Activated CD8-positive, alpha-beta memory T cell treated with anti-CD3 and anti-CD28 coated beads, Interleukin-2, amount 50 U/mL, for 1 hour (primary cell): ENCODE results near the gene HSPA12A.

Experiments used
- DNase-seq: peaks from one replicate; pipeline ENCODE4 v3.0.0-alpha.2; 2020; ENCODE audit errors: extremely low read depth

The HSPA12A gene

DNA sequence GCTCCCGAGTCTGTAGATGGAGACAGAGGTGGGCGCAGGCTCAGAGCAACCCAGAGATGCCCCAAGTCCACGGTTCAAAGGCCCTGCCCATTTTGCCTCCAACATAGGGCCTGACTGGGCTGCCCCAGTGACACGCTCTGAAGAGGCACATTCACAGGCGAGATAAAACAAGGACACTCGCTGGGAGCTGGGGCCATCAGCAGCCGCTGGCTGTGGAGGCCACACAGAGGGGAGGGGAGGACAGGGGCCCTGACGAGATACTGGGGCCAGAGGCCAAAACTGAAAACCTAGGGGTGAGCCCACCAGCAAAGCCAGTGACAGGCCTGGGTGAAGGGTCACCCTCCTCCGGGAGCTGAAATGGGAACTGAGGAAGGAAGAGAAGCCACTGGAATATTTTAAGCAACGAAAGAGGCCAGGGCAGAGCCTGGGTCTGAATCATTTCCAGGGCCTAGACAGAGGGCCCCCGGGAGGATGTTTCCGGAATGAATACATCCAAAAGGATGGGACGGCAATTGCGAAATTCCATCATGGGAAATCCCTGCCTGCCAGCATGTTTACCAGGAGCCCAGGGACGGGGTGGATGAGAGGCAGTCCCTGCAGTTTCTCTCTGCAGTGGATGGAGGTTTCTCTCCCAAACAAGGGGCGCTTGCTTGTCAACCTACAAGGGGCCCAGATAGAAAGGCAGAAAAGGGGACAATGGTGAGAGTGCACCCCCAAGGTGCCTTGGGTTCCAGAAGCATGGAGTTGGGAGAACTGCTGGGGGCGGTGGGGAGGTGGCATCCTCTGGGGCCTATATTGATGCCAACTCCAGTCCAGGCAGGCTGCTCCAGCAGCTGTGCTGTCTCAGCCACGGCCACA is 29.0 kb upstream of the HSPA12A start:
- no peak for DNase-seq

DNA sequence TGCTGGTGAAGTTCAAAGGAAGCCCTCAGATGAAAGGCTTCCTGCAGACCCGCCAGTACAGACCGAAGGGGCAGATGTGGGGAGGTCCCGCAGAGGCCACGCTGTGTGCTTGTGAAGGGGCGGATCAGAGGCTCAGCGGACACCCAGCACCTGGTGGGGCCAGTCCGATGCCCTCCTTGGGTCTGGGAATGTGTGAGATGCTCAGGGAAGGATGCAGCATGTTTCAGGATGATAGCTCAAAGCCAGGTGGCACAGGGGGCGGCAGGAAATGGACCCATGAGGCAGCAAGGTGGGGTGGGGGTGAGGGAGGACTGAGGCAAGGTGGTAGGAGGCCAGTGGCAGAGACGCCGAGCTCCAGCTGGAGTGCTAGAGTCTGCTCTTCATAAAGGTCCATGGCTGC is 27.9 kb upstream of the HSPA12A start:
- no peak for DNase-seq

DNA sequence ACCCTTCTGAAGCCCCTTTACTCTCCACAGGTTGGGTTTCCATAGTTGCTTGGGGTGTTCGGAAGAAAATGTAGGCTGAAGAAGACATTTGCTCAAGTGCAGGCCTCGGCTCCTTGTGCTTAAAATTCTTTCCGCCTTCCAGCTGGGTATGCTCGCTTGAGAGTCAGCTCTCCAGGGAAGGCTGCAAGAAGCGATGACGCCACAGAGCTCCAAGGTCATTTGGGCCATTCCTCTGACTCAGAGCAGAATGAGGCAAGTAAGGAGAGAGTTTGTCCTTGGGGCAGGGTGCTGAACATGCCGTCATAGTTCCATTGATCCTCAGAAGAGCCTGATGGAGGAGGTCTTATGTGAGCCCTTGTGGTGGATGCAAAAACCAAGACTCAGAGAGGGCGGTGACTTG is 27.4 kb upstream of the HSPA12A start:
- DNase-seq = no peak

GRCh38 chr10:116769368-116769767 is 27.0 kb upstream of the HSPA12A start:
- no peak for DNase-seq

- no peak for DNase-seq
Observed at GRCh38 chr10:116768786-116769185, 26.4 kb upstream of the HSPA12A start.

DNA sequence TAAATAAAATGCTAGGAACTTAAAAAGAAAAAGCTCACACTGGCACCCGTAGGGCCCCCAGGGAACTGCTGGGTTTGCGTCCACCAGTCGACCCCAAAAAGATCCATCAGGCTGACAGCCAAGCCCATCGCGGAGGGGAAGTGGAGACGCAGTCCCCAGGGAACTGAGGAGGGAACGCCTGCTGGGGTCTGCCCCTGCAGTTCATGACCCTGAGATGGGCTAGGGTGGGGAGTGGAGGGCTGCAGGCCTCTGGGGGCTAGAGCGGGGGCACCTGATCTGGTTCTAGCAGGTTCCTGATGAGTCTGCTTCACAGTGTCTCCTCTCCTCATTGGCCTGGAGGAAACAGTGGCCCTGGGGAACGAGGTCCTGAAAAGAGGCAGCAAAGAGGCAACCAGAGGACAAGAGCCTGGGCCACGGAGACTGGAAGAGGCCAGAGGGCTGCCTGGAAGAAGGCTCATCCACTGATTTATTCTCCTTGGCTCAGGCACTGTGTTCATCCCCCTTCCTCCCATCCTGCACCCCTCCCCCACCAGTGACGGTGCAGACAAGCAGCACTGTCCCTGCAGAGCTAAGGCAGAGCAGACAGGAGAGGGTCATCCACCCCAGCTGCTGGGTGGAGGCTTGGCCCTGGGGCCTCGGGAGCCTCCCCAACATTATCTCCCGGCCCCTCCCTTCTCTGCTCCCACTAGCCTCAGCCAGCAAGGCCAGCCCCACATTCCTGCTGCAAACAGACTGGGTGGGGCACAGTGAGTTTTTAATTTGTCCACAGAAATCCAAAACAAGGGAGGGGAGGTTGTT is 24.7 kb upstream of the HSPA12A start:
- no peak for DNase-seq

DNA sequence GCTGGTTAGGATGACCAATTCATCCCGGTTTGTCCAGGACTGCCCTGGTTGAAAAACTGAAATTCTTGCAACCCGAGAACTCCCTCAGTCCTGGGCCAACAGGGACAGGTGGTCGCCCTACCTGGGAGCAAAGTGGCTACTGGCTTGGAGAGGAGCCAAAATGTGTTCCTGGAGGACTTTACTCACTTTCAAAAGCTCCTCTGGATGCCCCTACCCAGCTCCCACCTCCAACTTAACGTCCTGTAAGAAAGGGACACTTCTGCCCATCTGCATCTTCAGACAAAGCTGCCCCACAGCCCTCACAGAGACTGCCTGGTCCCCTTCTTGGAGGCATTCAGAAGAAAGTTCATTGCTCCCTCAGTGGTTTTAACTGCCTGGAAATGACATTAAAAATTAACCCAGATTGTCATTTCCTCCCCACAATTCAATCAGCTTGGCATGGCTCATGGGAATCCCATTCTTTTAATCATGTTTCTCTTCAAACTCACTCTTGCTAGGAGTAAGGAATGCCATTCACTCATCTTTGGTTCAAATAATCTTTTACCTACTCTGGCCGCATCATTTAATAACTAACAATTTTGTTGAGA is 24.0 kb upstream of the HSPA12A start:
- DNase-seq = no peak

DNA sequence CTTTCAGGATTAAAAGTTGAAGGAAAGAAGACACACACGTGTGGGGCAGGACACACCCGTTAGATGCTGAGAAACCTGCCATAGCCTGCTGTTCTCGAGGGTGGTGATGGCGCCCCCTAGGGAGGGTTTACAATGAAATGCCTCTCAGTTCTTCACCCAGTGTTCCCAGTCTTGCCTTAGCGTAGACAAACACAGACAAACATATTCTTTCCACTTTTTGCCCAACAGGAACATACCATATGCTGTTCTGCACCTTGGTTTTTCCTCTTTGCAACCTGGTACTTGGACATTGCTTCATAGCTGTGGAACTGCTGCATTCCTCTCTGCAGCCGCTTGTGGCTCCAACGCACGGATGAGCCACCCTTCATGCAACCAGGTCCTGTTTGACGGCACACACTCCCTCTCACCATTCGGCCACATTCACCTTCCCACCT is 23.3 kb upstream of the HSPA12A start:
- DNase-seq = no peak

- no peak for DNase-seq
Observed at GRCh38 chr10:116764979-116765378, 22.6 kb upstream of the HSPA12A start.

- no peak for DNase-seq
Observed at GRCh38 chr10:116763440-116763839, 21.1 kb upstream of the HSPA12A start.

GRCh38 chr10:116761883-116762282 is 19.5 kb upstream of the HSPA12A start:
- DNase-seq = no peak

DNA sequence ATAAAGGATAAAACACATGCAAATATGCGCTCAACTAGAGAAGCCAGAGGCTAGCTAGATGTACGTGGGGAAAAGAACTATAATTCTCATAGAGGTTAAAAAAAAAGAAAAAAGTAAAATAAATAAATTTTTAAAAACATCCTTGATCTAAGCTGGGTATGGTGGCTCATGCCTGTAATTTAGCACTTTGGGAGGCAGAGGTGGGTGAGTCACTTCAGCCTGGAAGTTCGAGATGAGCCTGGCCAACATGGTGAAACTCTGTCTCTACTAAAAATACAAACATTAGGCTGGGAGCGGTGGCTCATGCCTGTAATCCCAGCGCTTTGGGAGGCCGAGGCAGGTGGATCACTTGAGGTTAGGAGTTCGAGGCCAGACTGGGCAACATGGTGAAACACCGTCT is 18.6 kb upstream of the HSPA12A start:
- DNase-seq = no peak

- no peak for DNase-seq
Observed at GRCh38 chr10:116757246-116757645, 14.9 kb upstream of the HSPA12A start.

GRCh38 chr10:116756277-116756676 is 13.9 kb upstream of the HSPA12A start:
- DNase-seq = no peak

- DNase-seq = no peak
Observed at GRCh38 chr10:116753759-116754158, 11.4 kb upstream of the HSPA12A start.

DNA sequence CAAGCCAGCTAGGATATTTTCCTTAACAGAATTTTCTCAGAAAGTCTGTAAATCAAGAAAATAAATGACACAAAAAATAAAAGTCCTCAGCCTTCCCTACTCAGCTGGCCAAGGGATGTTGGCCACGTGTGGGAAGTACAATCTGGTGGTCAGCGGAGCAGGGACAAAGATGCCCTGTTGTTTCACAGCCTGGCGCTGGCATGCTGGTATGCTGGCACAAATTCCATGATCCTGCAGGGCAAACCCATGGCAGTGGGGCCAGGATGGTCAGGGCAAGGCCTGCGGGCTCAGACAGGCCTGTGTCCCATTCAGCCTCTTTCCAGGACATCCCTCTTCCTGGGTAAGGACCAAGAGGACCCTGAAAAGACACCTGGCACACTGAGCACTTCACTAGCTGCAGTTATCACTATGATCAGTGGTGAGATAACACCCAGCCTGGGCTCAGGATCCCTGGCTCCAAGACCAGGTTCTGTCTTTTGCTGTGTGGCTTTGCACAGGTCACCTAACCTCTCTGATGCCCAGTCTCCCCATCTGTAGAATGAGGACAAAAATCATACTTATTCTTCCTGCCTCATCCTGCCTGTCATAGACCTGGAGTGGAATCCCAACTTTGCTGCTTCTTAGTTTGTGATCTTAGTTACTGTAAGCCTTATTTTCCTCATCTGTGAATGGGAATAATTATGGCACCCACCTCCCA is 10.8 kb upstream of the HSPA12A start:
- no peak for DNase-seq

DNA sequence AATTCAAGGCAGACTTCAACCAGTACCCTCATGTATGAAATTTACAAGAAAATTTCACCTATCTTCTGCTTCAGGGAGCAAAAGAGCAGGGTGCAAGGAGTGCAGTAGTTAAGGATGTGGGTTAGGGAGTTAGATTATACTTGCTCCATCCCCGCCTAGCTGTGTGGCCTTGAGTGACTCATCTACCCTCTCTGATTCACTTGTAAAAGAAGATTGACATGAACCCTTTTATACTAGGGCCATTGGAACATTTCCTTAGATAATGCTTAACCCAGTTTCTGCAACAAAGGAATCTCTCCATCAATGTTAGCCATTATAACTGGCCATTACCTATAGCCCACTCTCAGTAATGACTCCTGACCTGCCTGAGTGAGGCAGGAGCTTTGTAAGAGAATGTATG is 10.2 kb upstream of the HSPA12A start:
- no peak for DNase-seq

DNA sequence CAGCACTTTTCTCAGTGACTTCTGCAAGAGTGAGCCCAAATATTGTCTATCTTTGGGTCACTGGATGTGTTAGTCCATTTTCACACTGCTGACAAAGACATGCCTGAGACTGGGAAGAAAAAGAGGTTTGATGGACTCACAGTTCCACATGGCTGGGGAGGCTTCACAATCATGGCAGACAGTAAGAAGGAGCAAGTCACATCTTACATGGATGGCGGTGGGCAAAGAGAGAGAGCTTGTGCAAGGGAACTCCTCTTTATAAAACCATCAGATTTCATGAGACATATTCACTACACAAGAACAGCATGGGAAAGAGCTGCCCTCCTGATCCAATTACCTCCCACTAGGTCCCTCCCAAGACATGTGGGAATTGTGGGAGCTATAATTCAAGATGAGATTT is 6.1 kb upstream of the HSPA12A start:
- DNase-seq = no peak

- no peak for DNase-seq
Observed at GRCh38 chr10:116748041-116748440, 5.7 kb upstream of the HSPA12A start.

GRCh38 chr10:116747325-116747724 is 5.0 kb upstream of the HSPA12A start:
- DNase-seq = no peak

DNA sequence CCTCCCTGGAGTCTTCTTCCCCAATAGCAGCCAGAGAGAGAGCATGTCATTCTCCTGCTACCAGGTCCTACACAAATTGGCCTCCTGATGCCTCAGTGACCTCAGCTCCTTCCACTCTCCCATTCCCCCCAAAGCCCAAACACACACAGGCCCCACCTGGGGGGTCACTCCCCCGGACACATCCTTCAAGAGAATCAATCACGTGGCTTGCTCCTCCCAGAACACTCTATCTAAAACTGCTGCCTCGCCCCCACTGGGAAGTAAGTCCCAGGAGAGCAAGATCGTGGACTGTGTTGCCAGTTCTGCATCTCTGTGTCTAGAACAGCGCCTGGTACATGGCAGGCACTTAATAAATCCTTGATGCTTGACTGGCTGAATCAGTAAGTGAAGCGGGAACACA is 2.5 kb upstream of the HSPA12A start:
- DNase-seq = no peak

- no peak for DNase-seq
Observed at GRCh38 chr10:116744163-116744753, 1.9 kb upstream of the HSPA12A start.
